ENCODE data around the gene SUSD1. TPM values are rescaled to one million over a fixed set of nuclear protein-coding genes. Genes with fewer than 3 reads are reported as not detected.
"Not testable (repeated sequence)": the region's sequence is repeated elsewhere in the genome, so short reads cannot be mapped to it uniquely, and the experiment has no call there.

SUSD1 gene
- total RNA-seq, 2 experiments from 2014 or later, result 0.32 TPM; not detected in 1

- H4K20me1 ChIP-seq (ENCODE audit: insufficient read depth, low read length), result no peaks in the 10 kb centered on the region
- no peaks in the 10 kb centered on the region for H3K9me3 ChIP-seq (ENCODE audit: low read length)
- H3K9me2 ChIP-seq (ENCODE audit: insufficient read depth, low read length), result no peaks in the 10 kb centered on the region
- no peaks in the 10 kb centered on the region for H3K79me2 ChIP-seq (ENCODE audit: insufficient read depth, low read depth, low read length)
- H3K4me2 ChIP-seq (ENCODE audit: low read length), result no peak overlapping the region
- intact Hi-C loops (cut with micrococcal nuclease; ENCODE audit: unreplicated experiment), result loop anchor here (1.0 to 10.0 kb wide), 8 partner anchors 62 to 480 kb away; partner anchors contain the start of genes PTGR1 and UGCG
- H3K4me3 ChIP-seq (ENCODE audit: low read depth, low read length, poor library complexity, severe bottlenecking), result no peak overlapping the region
- BruUV-seq (replicated peaks), result no TSS peak
- no peak overlapping the region for H2AFZ ChIP-seq (ENCODE audit: low read length)
- peak; percentile 58 for DNase-seq (ENCODE audit: low spot score)
- H3K36me3 ChIP-seq (ENCODE audit: insufficient read depth, low read length), result no peaks in the 10 kb centered on the region
- TF ChIP-seq CTCF (conservative IDR thresholded peaks at IDR 0.05; ENCODE audit: low read length) (peak; percentile 96), EZH2phosphoT487 (IDR thresholded peaks at IDR 0.05; ENCODE audit: borderline replicate concordance, low read depth, low read length) (no peak)
- ChIA-PET CTCF (ENCODE audit: unreplicated experiment) (interaction anchor here (1.5 kb wide), 1 partner anchor 316 kb away, joined by 6 read pairs; no protein-coding TSS in a partner anchor), POLR2A (interaction anchor here (0.5 to 1.3 kb wide), 4 partner anchors 18 to 1083 kb away, joined by 3 to 7 read pairs (median 4); no protein-coding TSS in a partner anchor)
- H3K27ac ChIP-seq (ENCODE audit: low read depth, low read length, poor library complexity, severe bottlenecking), result no peak overlapping the region
- peaks cover 8% of the 10 kb centered on the region for H3K4me1 ChIP-seq (ENCODE audit: insufficient read depth, low read length, poor library complexity, severe bottlenecking)
Observed at GRCh38 chr9:112074250-112075008, 100.7 kb downstream of the SUSD1 start.

- H3K36me3 ChIP-seq (ENCODE audit: insufficient read depth, low read length); CTCF ChIA-PET (ENCODE audit: unreplicated experiment); H3K4me1 ChIP-seq (ENCODE audit: insufficient read depth, low read length, poor library complexity, severe bottlenecking); DNase-seq (ENCODE audit: low spot score); H2AFZ ChIP-seq (ENCODE audit: low read length); H3K4me3 ChIP-seq (ENCODE audit: low read depth, low read length, poor library complexity, severe bottlenecking); H4K20me1 ChIP-seq (ENCODE audit: insufficient read depth, low read length); H3K9me3 ChIP-seq (ENCODE audit: low read length); BruUV-seq (replicated peaks); H3K27ac ChIP-seq (ENCODE audit: low read depth, low read length, poor library complexity, severe bottlenecking); H3K4me2 ChIP-seq (ENCODE audit: low read length); H3K79me2 ChIP-seq (ENCODE audit: insufficient read depth, low read depth, low read length); H3K9me2 ChIP-seq (ENCODE audit: insufficient read depth, low read length): not testable (repeated sequence)
- POLR2A ChIA-PET, result interaction anchor here (0.6 to 1.3 kb wide), 2 partner anchors 13 to 200 kb away, joined by 4 to 7 read pairs; no protein-coding TSS in a partner anchor
- intact Hi-C loops (cut with micrococcal nuclease; ENCODE audit: unreplicated experiment), result loop anchor here (1.0 to 10.0 kb wide), 8 partner anchors 61 to 479 kb away; partner anchors contain the start of genes PTGR1 and UGCG
Observed at GRCh38 chr9:112073639-112074173, 101.4 kb downstream of the SUSD1 start.

GRCh38 chr9:112072721-112073638 lies 102.1 kb downstream of the SUSD1 start:
- POLR2A ChIA-PET, result interaction anchor here (0.6 to 1.2 kb wide), 3 partner anchors 12 to 309 kb away, joined by 3 to 8 read pairs (median 4); no protein-coding TSS in a partner anchor
- TF ChIP-seq CTCF (conservative IDR thresholded peaks at IDR 0.05; ENCODE audit: low read length), result no peak
- TF ChIP-seq EZH2phosphoT487 (IDR thresholded peaks at IDR 0.05; ENCODE audit: borderline replicate concordance, low read depth, low read length), result no peak
- H3K4me3 ChIP-seq (ENCODE audit: low read depth, low read length, poor library complexity, severe bottlenecking), result no peak overlapping the region
- no peaks in the 10 kb centered on the region for H3K4me1 ChIP-seq (ENCODE audit: insufficient read depth, low read length, poor library complexity, severe bottlenecking)
- H2AFZ ChIP-seq (ENCODE audit: low read length), result no peak overlapping the region
- no peak for DNase-seq (ENCODE audit: low spot score)
- no peaks in the 10 kb centered on the region for H4K20me1 ChIP-seq (ENCODE audit: insufficient read depth, low read length)
- H3K27ac ChIP-seq (ENCODE audit: low read depth, low read length, poor library complexity, severe bottlenecking), result no peak overlapping the region
- H3K4me2 ChIP-seq (ENCODE audit: low read length), result no peak overlapping the region
- H3K79me2 ChIP-seq (ENCODE audit: insufficient read depth, low read depth, low read length), result no peaks in the 10 kb centered on the region
- no peaks in the 10 kb centered on the region for H3K36me3 ChIP-seq (ENCODE audit: insufficient read depth, low read length)
- H3K9me3 ChIP-seq (ENCODE audit: low read length), result no peaks in the 10 kb centered on the region
- CTCF ChIA-PET (ENCODE audit: unreplicated experiment), result no interaction called here
- BruUV-seq (replicated peaks), result no TSS peak
- H3K9me2 ChIP-seq (ENCODE audit: insufficient read depth, low read length), result no peaks in the 10 kb centered on the region
- intact Hi-C loops (cut with micrococcal nuclease; ENCODE audit: unreplicated experiment), result loop anchor here (5.0 to 10.0 kb wide), 4 partner anchors 61 to 478 kb away; partner anchors contain the start of genes PTGR1 and UGCG
